OCI-LY1 (cell line): Measurements from ENCODE around the gene TMEM11.

Experiments used
- H2AFZ ChIP-seq: fragments of 200-600 bp; sonication (generic), shearing (Covaris generic); 2 replicates; pipeline ENCODE4 v1.6.0; 2014; ENCODE audit warnings: antibody characterized with exemption, mild to moderate bottlenecking, low read length
- H3F3A ChIP-seq: fragments of 200-600 bp; sonication (generic), shearing (Covaris generic); 2 replicates; pipeline ENCODE4 v1.6.0; 2014; ENCODE audit warnings: mild to moderate bottlenecking, antibody characterized with exemption, low read length, moderate library complexity; ENCODE audit not compliant: insufficient read depth
- H3K27ac ChIP-seq: fragments of 200-600 bp; sonication (generic); 2 replicates; pipeline ENCODE4 v1.5.1; 2014; ENCODE audit warnings: low read length, mixed run types, mild to moderate bottlenecking, low read depth; ENCODE audit not compliant: poor library complexity, severe bottlenecking
- H3K27me3 ChIP-seq: fragments of 200-600 bp; sonication (generic); 2 replicates; pipeline ENCODE4 v1.6.0; 2014; ENCODE audit warnings: antibody characterized with exemption, mild to moderate bottlenecking, low read length, moderate library complexity; ENCODE audit not compliant: insufficient read depth
- H3K36me3 ChIP-seq: fragments of 200-600 bp; sonication (generic); 2 replicates; pipeline ENCODE4 v1.6.1; 2014; ENCODE audit warnings: mild to moderate bottlenecking, antibody characterized with exemption, low read length, moderate library complexity, mixed read lengths; ENCODE audit not compliant: insufficient read depth
- H3K4me1 ChIP-seq: fragments of 200-600 bp; sonication (generic); 2 replicates; pipeline ENCODE4 v1.5.1; 2014; ENCODE audit warnings: mild to moderate bottlenecking, low read length, moderate library complexity; ENCODE audit not compliant: insufficient read depth, severe bottlenecking
- H3K4me2 ChIP-seq: fragments of 200-600 bp; sonication (generic), shearing (Covaris generic); 2 replicates; pipeline ENCODE4 v1.6.1; 2014; ENCODE audit warnings: low read length
- H3K4me3 ChIP-seq: fragments of 200-600 bp; sonication (generic); 2 replicates; pipeline ENCODE4 v1.5.1; 2014; ENCODE audit warnings: low read length, low read depth, mild to moderate bottlenecking, mixed read lengths; ENCODE audit not compliant: poor library complexity, severe bottlenecking
- H3K79me2 ChIP-seq: fragments of 200-600 bp; shearing (Covaris generic); 2 replicates; pipeline ENCODE4 v1.6.1; 2016; ENCODE audit warnings: mixed run types, low read length, mixed read lengths; ENCODE audit not compliant: insufficient read depth
- H3K9ac ChIP-seq: fragments of 200-600 bp; sonication (generic), shearing (Covaris generic); 2 replicates; pipeline ENCODE4 v1.6.1; 2014; ENCODE audit warnings: mild to moderate bottlenecking, low read length, mixed read lengths
- H3K9me2 ChIP-seq: fragments of 200-600 bp; sonication (generic), shearing (Covaris generic); 2 replicates; pipeline ENCODE4 v1.6.1; 2014; ENCODE audit warnings: low read depth, mild to moderate bottlenecking, low read length, mixed read lengths
- H3K9me3 ChIP-seq: fragments of 200-600 bp; shearing (Covaris generic); 2 replicates; pipeline ENCODE4 v1.6.1; 2014; ENCODE audit warnings: low read length, mixed read lengths
- H4K20me1 ChIP-seq: fragments of 200-600 bp; sonication (generic), shearing (Covaris generic); 2 replicates; pipeline ENCODE4 v1.6.0; 2016; ENCODE audit warnings: mild to moderate bottlenecking, low read length; ENCODE audit not compliant: insufficient read depth
- EZH2 ChIP-seq: fragments of 200-600 bp; sonication (generic), shearing (Covaris generic); IDR thresholded peaks from 2 replicates; pipeline ENCODE4 v1.8.0; 2017; ENCODE audit warnings: borderline replicate concordance, mixed run types, mild to moderate bottlenecking, antibody characterized with exemption, low read length, moderate library complexity, mixed read lengths
- TF ChIP-seq, protein P1 (sequence below): fragments of 200-600 bp; sonication (generic), shearing (Covaris generic); IDR thresholded peaks from 2 replicates; pipeline ENCODE4 v1.5.1; 2017; ENCODE audit warnings: mild to moderate bottlenecking, antibody characterized with exemption, low read length, moderate library complexity, mixed read lengths

Gene TMEM11

GRCh38 chr17:21164620-21165019, 49.3 kb downstream of the TMEM11 start:
- no peaks in the 10 kb centered on the region for H3K27me3 ChIP-seq
- H3K27ac ChIP-seq = no peak overlapping the region
- H3K9me3 ChIP-seq = no peaks in the 10 kb centered on the region
- no peaks in the 10 kb centered on the region for H3K79me2 ChIP-seq
- H3K4me2 ChIP-seq = no peak overlapping the region
- H3K36me3 ChIP-seq = no peaks in the 10 kb centered on the region
- no peaks in the 10 kb centered on the region for H4K20me1 ChIP-seq
- no peak overlapping the region for H2AFZ ChIP-seq
- H3K9ac ChIP-seq = no peak overlapping the region
- no peaks in the 10 kb centered on the region for H3K9me2 ChIP-seq
- no peak overlapping the region for H3K4me3 ChIP-seq
- TF ChIP-seq EZH2 = no peak
- TF ChIP-seq, protein P1, sequence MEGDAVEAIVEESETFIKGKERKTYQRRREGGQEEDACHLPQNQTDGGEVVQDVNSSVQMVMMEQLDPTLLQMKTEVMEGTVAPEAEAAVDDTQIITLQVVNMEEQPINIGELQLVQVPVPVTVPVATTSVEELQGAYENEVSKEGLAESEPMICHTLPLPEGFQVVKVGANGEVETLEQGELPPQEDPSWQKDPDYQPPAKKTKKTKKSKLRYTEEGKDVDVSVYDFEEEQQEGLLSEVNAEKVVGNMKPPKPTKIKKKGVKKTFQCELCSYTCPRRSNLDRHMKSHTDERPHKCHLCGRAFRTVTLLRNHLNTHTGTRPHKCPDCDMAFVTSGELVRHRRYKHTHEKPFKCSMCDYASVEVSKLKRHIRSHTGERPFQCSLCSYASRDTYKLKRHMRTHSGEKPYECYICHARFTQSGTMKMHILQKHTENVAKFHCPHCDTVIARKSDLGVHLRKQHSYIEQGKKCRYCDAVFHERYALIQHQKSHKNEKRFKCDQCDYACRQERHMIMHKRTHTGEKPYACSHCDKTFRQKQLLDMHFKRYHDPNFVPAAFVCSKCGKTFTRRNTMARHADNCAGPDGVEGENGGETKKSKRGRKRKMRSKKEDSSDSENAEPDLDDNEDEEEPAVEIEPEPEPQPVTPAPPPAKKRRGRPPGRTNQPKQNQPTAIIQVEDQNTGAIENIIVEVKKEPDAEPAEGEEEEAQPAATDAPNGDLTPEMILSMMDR = no peak
- no peaks in the 10 kb centered on the region for H3K4me1 ChIP-seq
- no peaks in the 10 kb centered on the region for H3F3A ChIP-seq

DNA sequence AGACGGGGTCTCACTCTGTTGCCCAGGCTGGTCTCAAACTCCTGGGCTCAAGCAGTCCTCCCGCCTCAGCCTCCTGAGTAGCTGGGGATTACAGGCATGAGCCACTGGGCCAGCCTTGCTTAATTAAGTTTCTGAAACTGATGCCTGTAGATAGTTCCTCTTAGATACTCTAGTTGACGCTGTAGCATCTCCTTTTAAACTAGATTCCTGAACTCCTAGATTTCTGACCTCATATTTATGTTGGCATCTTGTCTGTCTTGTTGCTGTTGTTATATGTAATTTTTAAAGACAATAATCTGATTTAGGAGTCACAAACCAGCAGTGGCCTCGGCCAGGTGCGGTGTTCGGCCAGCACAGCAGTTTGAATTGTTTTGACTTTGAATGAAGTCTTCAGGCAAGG, 49.7 kb downstream of the TMEM11 start:
- H2AFZ ChIP-seq = no peak overlapping the region
- H3F3A ChIP-seq = no peaks in the 10 kb centered on the region
- TF ChIP-seq, protein P1 = peak; percentile 42; the same call in 1 of the 2 replicates
- no peak for TF ChIP-seq EZH2
- H3K9ac ChIP-seq = no peak overlapping the region
- no peaks in the 10 kb centered on the region for H3K79me2 ChIP-seq
- no peaks in the 10 kb centered on the region for H3K27me3 ChIP-seq
- H3K36me3 ChIP-seq = no peaks in the 10 kb centered on the region
- no peaks in the 10 kb centered on the region for H3K9me2 ChIP-seq
- H3K4me3 ChIP-seq = no peak overlapping the region
- no peak overlapping the region for H3K4me2 ChIP-seq
- no peaks in the 10 kb centered on the region for H4K20me1 ChIP-seq
- no peaks in the 10 kb centered on the region for H3K4me1 ChIP-seq
- no peaks in the 10 kb centered on the region for H3K9me3 ChIP-seq
- H3K27ac ChIP-seq = no peak overlapping the region

DNA sequence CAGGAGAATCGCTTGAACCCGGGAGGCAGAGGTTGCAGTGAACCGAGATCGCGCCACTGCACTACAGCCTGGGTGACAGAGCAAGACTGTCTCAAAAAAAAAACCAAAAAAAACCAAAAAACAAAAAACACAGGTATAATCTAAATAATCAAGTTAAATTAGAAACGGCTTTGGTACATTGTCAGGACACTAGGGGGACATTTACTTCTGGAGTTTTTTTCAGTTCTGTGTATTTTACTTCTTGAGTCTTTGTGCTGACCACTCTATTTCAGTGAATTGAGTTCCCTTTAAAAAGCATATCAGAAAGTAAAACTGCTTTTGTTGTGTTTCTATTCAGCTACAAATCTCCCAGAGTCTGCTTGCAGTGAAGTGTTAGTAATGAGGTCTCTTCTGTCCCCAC, 50.9 kb downstream of the TMEM11 start:
- Histone ChIP-seq H3K4me1 (no peaks in the 10 kb centered on the region), H4K20me1 (no peaks in the 10 kb centered on the region), H3K27ac (no peak overlapping the region)

More for the DNA sequence above, 50.9 kb downstream of the TMEM11 start:
- H3K9me2 ChIP-seq = no peaks in the 10 kb centered on the region
- H3K9me3 ChIP-seq = no peaks in the 10 kb centered on the region
- H3K4me2 ChIP-seq = no peak overlapping the region
- no peak overlapping the region for H2AFZ ChIP-seq
- H3K27me3 ChIP-seq = no peaks in the 10 kb centered on the region
- H3K9ac ChIP-seq = no peak overlapping the region
- TF ChIP-seq, protein P1 = no peak
- no peak for TF ChIP-seq EZH2
- no peaks in the 10 kb centered on the region for H3F3A ChIP-seq
- H3K36me3 ChIP-seq = no peaks in the 10 kb centered on the region
- H3K79me2 ChIP-seq = no peaks in the 10 kb centered on the region
- H3K4me3 ChIP-seq = no peak overlapping the region
